H9 (cell line): ENCODE results near the gene NUP98. TPM values are rescaled to one million over a fixed set of nuclear protein-coding genes. Genes with fewer than 3 reads are reported as not detected.

Source experiments
- DNase-seq: peaks from one replicate; pipeline ENCODE4 v3.0.0-alpha.2; 2017
- H2AFZ ChIP-seq: one replicate; pipeline ENCODE4 v1.6.1; 2013; ENCODE audit warnings: mild to moderate bottlenecking, low read length, control low read depth, moderate library complexity
- H2AK5ac ChIP-seq: 2 replicates; pipeline ENCODE4 v1.6.1; 2013; ENCODE audit warnings: low read length, control low read depth, mixed read lengths; ENCODE audit not compliant: insufficient read length
- H2BK120ac ChIP-seq: one replicate; pipeline ENCODE4 v1.6.1; 2013; ENCODE audit warnings: low read depth, mild to moderate bottlenecking, low read length, control low read depth, inconsistent platforms; ENCODE audit not compliant: poor library complexity, severe bottlenecking
- H2BK12ac ChIP-seq: 2 replicates; pipeline ENCODE4 v1.6.1; 2013; ENCODE audit warnings: low read length, control low read depth, mixed read lengths, low read depth; ENCODE audit not compliant: insufficient read length
- H2BK15ac ChIP-seq: 2 replicates; pipeline ENCODE4 v1.6.1; 2013; ENCODE audit warnings: low read depth, low read length, control low read depth
- H2BK20ac ChIP-seq: one replicate; pipeline ENCODE4 v1.6.1; 2013; ENCODE audit warnings: low read depth, mild to moderate bottlenecking, low read length, control low read depth, inconsistent platforms; ENCODE audit not compliant: poor library complexity, severe bottlenecking
- H2BK5ac ChIP-seq: 2 replicates; pipeline ENCODE4 v1.6.1; 2013; ENCODE audit warnings: low read length, control low read depth, mixed read lengths; ENCODE audit not compliant: insufficient read length
- H3K14ac ChIP-seq: 2 replicates; pipeline ENCODE4 v1.6.1; 2013; ENCODE audit warnings: low read length, control low read depth; ENCODE audit not compliant: insufficient read depth
- H3K18ac ChIP-seq: 2 replicates; pipeline ENCODE4 v1.6.1; 2013; ENCODE audit warnings: low read depth, mild to moderate bottlenecking, mixed read lengths, low read length, control low read depth; ENCODE audit not compliant: insufficient read length
- H3K23ac ChIP-seq: 2 replicates; pipeline ENCODE4 v1.6.1; 2013; ENCODE audit warnings: low read length, control low read depth, mixed read lengths, low read depth; ENCODE audit not compliant: insufficient read length
- H3K23me2 ChIP-seq: 2 replicates; pipeline ENCODE4 v1.6.1; 2013; ENCODE audit warnings: low read depth, mild to moderate bottlenecking, mixed read lengths, low read length, control low read depth; ENCODE audit not compliant: insufficient read length, poor library complexity, severe bottlenecking
- H3K27ac ChIP-seq: 2 replicates; pipeline ENCODE4 v1.5.1; 2013; ENCODE audit warnings: low read length, control low read depth, mixed read lengths, low read depth; ENCODE audit not compliant: insufficient read length
- H3K27me3 ChIP-seq: 2 replicates; pipeline ENCODE4 v1.6.1; 2013; ENCODE audit warnings: low read length, control low read depth, inconsistent platforms; ENCODE audit not compliant: insufficient read depth
- H3K4ac ChIP-seq: 2 replicates; pipeline ENCODE4 v1.6.1; 2013; ENCODE audit warnings: low read depth, mild to moderate bottlenecking, control low read depth, inconsistent platforms, low read length, moderate library complexity
- H3K4me1 ChIP-seq: 2 replicates; pipeline ENCODE4 v1.6.1; 2013; ENCODE audit warnings: low read length, control low read depth, inconsistent platforms; ENCODE audit not compliant: insufficient read depth
- H3K4me2 ChIP-seq: 2 replicates; pipeline ENCODE4 v1.6.1; 2013; ENCODE audit warnings: low read length, control low read depth, mixed read lengths; ENCODE audit not compliant: insufficient read length, insufficient read depth
- H3K56ac ChIP-seq: 2 replicates; pipeline ENCODE4 v1.6.1; 2013; ENCODE audit warnings: low read depth, mild to moderate bottlenecking, mixed read lengths, low read length, control low read depth; ENCODE audit not compliant: insufficient read length
- H3K79me1 ChIP-seq: 2 replicates; pipeline ENCODE4 v1.6.1; 2013; ENCODE audit warnings: low read depth, mild to moderate bottlenecking, moderate library complexity, low read length, control low read depth, inconsistent platforms; ENCODE audit not compliant: insufficient read depth, poor library complexity, severe bottlenecking
- H3K79me2 ChIP-seq: 2 replicates; pipeline ENCODE4 v1.6.1; 2013; ENCODE audit warnings: low read length, control low read depth, inconsistent platforms; ENCODE audit not compliant: insufficient read depth
- H3K9ac ChIP-seq: 2 replicates; pipeline ENCODE4 v1.6.1; 2013; ENCODE audit warnings: low read length, control low read depth, mixed read lengths; ENCODE audit not compliant: insufficient read length; ENCODE audit errors: extremely low read depth
- H3K9me3 ChIP-seq: one replicate; pipeline ENCODE4 v1.6.1; 2013; ENCODE audit warnings: low read depth, low read length, inconsistent platforms; ENCODE audit not compliant: control insufficient read depth
- H3T11ph ChIP-seq: one replicate; pipeline ENCODE4 v1.6.1; 2013; ENCODE audit warnings: mild to moderate bottlenecking, low read length, control low read depth, inconsistent platforms
- H4K20me1 ChIP-seq: one replicate; pipeline ENCODE4 v1.6.1; 2013; ENCODE audit not compliant: control insufficient read depth, insufficient read length, insufficient read depth
- H4K5ac ChIP-seq: 2 replicates; pipeline ENCODE4 v1.6.1; 2013; ENCODE audit warnings: low read depth, mild to moderate bottlenecking, mixed read lengths, low read length, control low read depth; ENCODE audit not compliant: insufficient read length
- H4K8ac ChIP-seq: replicated peaks from 2 replicates; pipeline ENCODE4 v1.6.1; 2013; ENCODE audit warnings: low read length, control low read depth, mixed read lengths, low read depth; ENCODE audit not compliant: insufficient read length
- H4K91ac ChIP-seq: 2 replicates; pipeline ENCODE4 v1.6.1; 2013; ENCODE audit warnings: low read depth, mild to moderate bottlenecking, moderate library complexity, mixed read lengths, low read length, control low read depth; ENCODE audit not compliant: insufficient read length
- H3K27ac Mint-ChIP-seq, 3 experiments: 2 replicates in 2 of 3; 3 replicates in 1 of 3; pipeline ENCODE4 v1.8.0; 2020 to 2021; ENCODE audit warnings: mixed read lengths in 3 of 3, mild to moderate bottlenecking in 1 of 3, moderate library complexity in 1 of 3
- H3K27me3 Mint-ChIP-seq: 2 replicates; pipeline ENCODE4 v1.8.0; 2021; ENCODE audit warnings: low read depth, mild to moderate bottlenecking, moderate library complexity, mixed read lengths
- H3K36me3 Mint-ChIP-seq, 3 experiments: 2 replicates in 2 of 3; 3 replicates in 1 of 3; pipeline ENCODE4 v1.8.0; 2020 to 2021; ENCODE audit warnings: low read depth in 3 of 3, mixed read lengths in 3 of 3; ENCODE audit not compliant: insufficient read depth in 1 of 3
- H3K4me1 Mint-ChIP-seq, 2 experiments: 2 replicates each; pipeline ENCODE4 v1.8.0; 2020; ENCODE audit warnings: mixed read lengths in 2 of 2
- H3K4me3 Mint-ChIP-seq, 2 experiments: 2 replicates in 1 of 2; 3 replicates in 1 of 2; pipeline ENCODE4 v1.8.0; 2020 to 2021; ENCODE audit warnings: mild to moderate bottlenecking in 2 of 2, mixed read lengths in 2 of 2, moderate library complexity in 1 of 2
- H3K9me3 Mint-ChIP-seq, 2 experiments: 2 replicates in 1 of 2; 3 replicates in 1 of 2; pipeline ENCODE4 v1.8.0; 2020; ENCODE audit warnings: mild to moderate bottlenecking in 2 of 2, mixed read lengths in 2 of 2, moderate library complexity in 1 of 2
- CTCF ChIP-seq: fragments of 200-600 bp; sonication (generic); conservative IDR thresholded peaks from 3 replicates; pipeline ENCODE4 v1.8.0; 2021; ENCODE audit warnings: antibody characterized with exemption, mild to moderate bottlenecking
- WGBS: extraction: QIAGEN DNeasy Blood & Tissue Kit; methylation state at CpG from one replicate; pipeline ENCODE4 v1.1.7; 2013; ENCODE audit warnings: missing lambda C conversion rate, low lambda C conversion rate, mixed read lengths; ENCODE audit not compliant: insufficient read length; ENCODE audit errors: extremely low coverage; 5-methylcytosine and 5-hydroxymethylcytosine counted together
- total RNA-seq: library from RNA; stranded (reverse); gene quantifications from 2 replicates; pipeline ENCODE4 v1.2.1, GENCODE V29; 2021

The NUP98 gene
- total RNA-seq, 1 experiment from 2014 or later, result 105 TPM

- H3K56ac ChIP-seq, result no peak overlapping the region
- no peak overlapping the region for H3T11ph ChIP-seq
- no peak overlapping the region for H2AK5ac ChIP-seq
- H3K27ac ChIP-seq, result no peak overlapping the region
- TF ChIP-seq CTCF, result no peak
- H3K23me2 ChIP-seq, result no peaks in the 10 kb centered on the region
- H4K91ac ChIP-seq, result no peak overlapping the region
- Mint-ChIP-seq H3K4me3 (no peak overlapping the region), H3K4me1 (peaks cover 0 to 9% of the 10 kb centered on the region in 2 experiments; a peak in 2 of 4 replicates), H3K36me3 (peaks cover 39 to 75% (median 64%) of the 10 kb centered on the region in 3 experiments; a peak in 6 of 7 replicates), H3K27ac (no peak overlapping the region), H3K9me3 (no peaks in the 10 kb centered on the region), H3K27me3 (no peaks in the 10 kb centered on the region)
- H3K9me3 ChIP-seq, result no peaks in the 10 kb centered on the region
- no peak overlapping the region for H3K23ac ChIP-seq
- no peaks in the 10 kb centered on the region for H3K79me2 ChIP-seq
- no peaks in the 10 kb centered on the region for H3K79me1 ChIP-seq
- no peak overlapping the region for H2BK12ac ChIP-seq
- DNase-seq, result no peak
- no peak overlapping the region for H2BK120ac ChIP-seq
- no peak overlapping the region for H3K4me2 ChIP-seq
- H2BK15ac ChIP-seq, result no peak overlapping the region
- H2AFZ ChIP-seq, result no peak overlapping the region
- H3K14ac ChIP-seq, result no peak overlapping the region
- no peak overlapping the region for H3K9ac ChIP-seq
- no peaks in the 10 kb centered on the region for H3K4me1 ChIP-seq
- no peak overlapping the region for H4K5ac ChIP-seq
- H3K4ac ChIP-seq, result no peak overlapping the region
- no peak overlapping the region for H2BK20ac ChIP-seq
- no peak overlapping the region for H3K18ac ChIP-seq
- H3K27me3 ChIP-seq, result no peaks in the 10 kb centered on the region
- H4K8ac ChIP-seq, result no peak overlapping the region
- WGBS, result no CpG with 5 or more reads among the region's 11 CpGs
- no peaks in the 10 kb centered on the region for H4K20me1 ChIP-seq
- no peak overlapping the region for H2BK5ac ChIP-seq
Observed at GRCh38 chr11:3675971-3676370, 121.4 kb downstream of the NUP98 start.
